K562 (cell line): ENCODE data around the gene MMD2. TPM values are rescaled to one million over a fixed set of nuclear protein-coding genes. Genes with fewer than 3 reads are reported as not detected.

ENCODE experiments used
- ATAC-seq: fragments of 200-7000 bp; cut with Tn5 transposase; 3 replicates; pipeline ENCODE4 v1.9.1; 2020; ENCODE audit warnings: moderate library complexity
- BruUV-seq: library from RNA; stranded (reverse); fragments of 400-500 nt; replicated peaks from 2 replicates; lab custom pipeline; 2021; lab: Mats Ljungman, UMichigan
- CTCF ChIA-PET: fragments of 300-600 bp; formaldehyde crosslinking; extraction: SDS; loops from one replicate; lab custom pipeline; 2021; ENCODE audit warnings: low intra/inter-chr PET ratio; lab: Yijun Ruan, JAX
- POLR2A ChIA-PET: fragments of 300-600, 350-650 bp; sonication (Branson Sonifier 250); formaldehyde crosslinking; extraction: SDS; loops from one replicate; lab custom pipeline; 2021; ENCODE audit warnings: antibody characterized with exemption, inconsistent platforms; lab: Yijun Ruan, JAX
- DNase-seq, 4 experiments: peaks; one replicate each; pipeline versions ENCODE4 v3.0.0 to v3.0.0-alpha.2; 2011 to 2018; ENCODE audit warnings: low spot score in 3 of 4, mixed read lengths in 3 of 4; ENCODE audit errors: extremely low read depth in 1 of 4
- FAIRE-seq: peaks from 2 replicates; lab custom pipeline; 2011; peaks lifted over from hg19 to GRCh38; lab: Jason Lieb, UNC
- H2AFZ ChIP-seq: 2 replicates; pipeline ENCODE4 v1.6.0; 2011; ENCODE audit warnings: low read depth, low read length, control low read depth, inconsistent platforms
- H3K27ac ChIP-seq: fragments of 200-600 bp; 3 replicates; pipeline ENCODE4 v1.8.0; 2011; ENCODE audit warnings: low read depth, mild to moderate bottlenecking, control low read depth, inconsistent platforms, low read length, moderate library complexity, mixed read lengths; ENCODE audit errors: extremely low read depth
- H3K27me3 ChIP-seq, 2 experiments: fragments of 300-600 bp in 1 of 2; 2 replicates in 1 of 2; 3 replicates in 1 of 2; pipeline versions ENCODE4 v1.6.0 to v1.8.0; 2011; ENCODE audit warnings: inconsistent platforms in 2 of 2, low read length in 2 of 2, mild to moderate bottlenecking in 1 of 2, mixed read lengths in 1 of 2, moderate library complexity in 1 of 2; ENCODE audit not compliant: control insufficient read depth in 2 of 2, insufficient read depth in 2 of 2
- H3K36me3 ChIP-seq: fragments of 300-600 bp; 3 replicates; pipeline ENCODE4 v1.8.0; 2011; ENCODE audit warnings: mild to moderate bottlenecking, low read length, inconsistent platforms; ENCODE audit not compliant: control insufficient read depth, insufficient read depth
- H3K4me1 ChIP-seq, 2 experiments: fragments of 200-600 bp in 1 of 2; replicated peaks in 1 of 2; 2 replicates in 1 of 2; 3 replicates in 1 of 2; pipeline versions ENCODE4 v1.5.1 to v1.8.0; 2011; ENCODE audit warnings: inconsistent platforms in 2 of 2, low read length in 2 of 2, mild to moderate bottlenecking in 1 of 2, mixed read lengths in 1 of 2, moderate library complexity in 1 of 2; ENCODE audit not compliant: control insufficient read depth in 2 of 2, insufficient read depth in 2 of 2
- H3K4me2 ChIP-seq: 2 replicates; pipeline ENCODE4 v1.6.1; 2011; ENCODE audit warnings: low read length, control low read depth, inconsistent platforms, mixed read lengths; ENCODE audit not compliant: insufficient read depth
- H3K4me3 ChIP-seq: fragments of 200-600 bp; sonication (generic), shearing (Covaris generic); 2 replicates; pipeline ENCODE4 v1.5.1; 2016; ENCODE audit warnings: control low read depth, inconsistent platforms
- H3K79me2 ChIP-seq: fragments of 200-600 bp; 3 replicates; pipeline ENCODE4 v1.8.0; 2011; ENCODE audit warnings: low read length, inconsistent platforms; ENCODE audit not compliant: control insufficient read depth, insufficient read depth
- H3K9ac ChIP-seq, 2 experiments: 2 replicates each; pipeline versions ENCODE4 v1.6.0 to v1.6.1; 2011; ENCODE audit warnings: low read depth in 2 of 2, low read length in 2 of 2, control low read depth in 1 of 2, inconsistent platforms in 1 of 2, mild to moderate bottlenecking in 1 of 2, mixed read lengths in 1 of 2; ENCODE audit not compliant: insufficient read depth in 1 of 2
- H3K9me1 ChIP-seq: one replicate; pipeline ENCODE4 v1.6.0; 2011; ENCODE audit warnings: inconsistent platforms, mild to moderate bottlenecking, low read length, moderate library complexity; ENCODE audit not compliant: control insufficient read depth, insufficient read depth
- H3K9me3 ChIP-seq: replicated peaks from 2 replicates; pipeline ENCODE4 v1.5.1; 2011; ENCODE audit warnings: low read depth, low read length, inconsistent platforms; ENCODE audit not compliant: control insufficient read depth, insufficient read depth
- H4K20me1 ChIP-seq: replicated peaks from 2 replicates; pipeline ENCODE4 v1.6.1; 2011; ENCODE audit warnings: low read length, inconsistent platforms, mixed read lengths; ENCODE audit not compliant: control insufficient read depth, insufficient read depth
- BCLAF1 ChIP-seq, 2 experiments: fragments of 450-650 bp in 1 of 2; IDR thresholded peaks; 2 replicates each; pipeline ENCODE4 v1.6.1; 2011 to 2017; ENCODE audit warnings: low read depth in 2 of 2, antibody characterized with exemption in 1 of 2, borderline replicate concordance in 1 of 2, low read length in 1 of 2, mild to moderate bottlenecking in 1 of 2, mixed read lengths in 1 of 2; ENCODE audit not compliant: control insufficient read depth in 1 of 2
- MYNN ChIP-seq, 2 experiments: sonication (generic); formaldehyde crosslinking in 1 of 2; IDR thresholded peaks; 2 replicates each; pipeline versions ENCODE4 v1.5.0 to v1.6.1; 2016 to 2020; ENCODE audit warnings: antibody characterized with exemption in 1 of 2, missing genetic modification reagents in 1 of 2
- NELFE ChIP-seq: IDR thresholded peaks from 2 replicates; pipeline ENCODE4 v1.6.1; 2011; ENCODE audit warnings: mild to moderate bottlenecking; ENCODE audit not compliant: insufficient read depth, insufficient read length
- ZFP1 ChIP-seq: fragments of 450-650 bp; formaldehyde crosslinking; IDR thresholded peaks from 2 replicates; pipeline ENCODE4 v1.4.0; 2020; ENCODE audit warnings: mild to moderate bottlenecking, mixed read lengths
- ZNF124 ChIP-seq: sonication (generic); formaldehyde crosslinking; IDR thresholded peaks from 2 replicates; pipeline ENCODE4 v1.8.1; 2022; ENCODE audit warnings: missing genetic modification reagents
- WGBS: fragments of 100-300 bp; shearing (Covaris generic); methylation state at CpG from one replicate; pipeline ENCODE4 v1.1.6; 2016; ENCODE audit warnings: low coverage, mixed read lengths; ENCODE audit not compliant: insufficient coverage; ENCODE audit errors: missing lambda C conversion rate; 5-methylcytosine and 5-hydroxymethylcytosine counted together
- in situ Hi-C: fragments of 300-500 bp; cut with MboI; formaldehyde crosslinking; loops from 4 replicates; pipeline ENCODE4 v1.15.0; 2018; ENCODE audit warnings: inconsistent platforms, mixed read lengths
- intact Hi-C: fragments of 100-400 bp; cut with micrococcal nuclease; formaldehyde crosslinking; loops from 2 replicates; pipeline ENCODE4 v1.14.2; 2022
- polyA plus RNA-seq, 8 experiments: library from polyadenylated mRNA; depleted of rRNA in 4 of 8; stranded (reverse) in 5 of 8; unstranded in 3 of 8; fragments of >200 nt; fragmentation: Nextera tagmentation in 2 of 8; fragmentation: Illumina TruSeq in 1 of 8; extraction: Ambion mirVana in 2 of 8; extraction: Trizol in 1 of 8; gene quantifications; 2 replicates each; pipeline versions ENCODE4 v1.2.1 to v1.2.3, GENCODE V29; 2011 to 2014; ENCODE audit warnings: inconsistent platforms in 1 of 8, missing spikeins in 1 of 8
- total RNA-seq, 7 experiments: library from RNA; depleted of rRNA in 6 of 7; stranded (reverse); fragments of >200 nt in 6 of 7; fragmentation: Illumina TruSeq in 2 of 7; extraction: Trizol in 2 of 7; gene quantifications; 2 replicates each; pipeline versions ENCODE4 v1.2.1 to v1.2.3, GENCODE V29; 2011 to 2021; ENCODE audit warnings: low replicate concordance in 1 of 7
- TF ChIP-seq, protein P1 (sequence below): sonication (generic); formaldehyde crosslinking; IDR thresholded peaks from 2 replicates; pipeline ENCODE4 v1.8.0; 2023; ENCODE audit warnings: mild to moderate bottlenecking, missing genetic modification reagents
- TF ChIP-seq, protein P2 (sequence below): fragments of 450-650 bp; IDR thresholded peaks from 2 replicates; pipeline ENCODE4 v1.6.1; 2016; ENCODE audit warnings: borderline replicate concordance

Gene MMD2
- total and polyA plus RNA-seq, 9 of the 15 experiments (the other 6 are each of a cell fraction or from before 2014, with no cell fraction given) = not detected

DNA sequence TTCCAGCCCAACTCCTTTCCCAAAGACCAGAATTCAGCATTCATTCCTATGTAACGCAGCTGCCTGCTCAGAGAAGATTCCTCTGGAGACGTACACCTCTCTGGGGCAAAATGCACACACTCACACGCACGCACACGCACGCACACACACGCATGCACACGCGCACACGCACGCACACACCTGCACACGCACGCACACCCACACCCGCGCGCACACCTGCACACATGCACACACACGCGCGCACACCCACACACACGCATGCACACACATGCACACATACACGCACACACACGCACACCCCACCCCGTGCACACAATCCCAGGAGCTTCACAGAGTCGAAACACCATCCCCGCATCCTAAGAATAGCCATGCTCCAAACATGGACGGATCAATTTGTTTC lies 13.0 kb downstream of the MMD2 start:
- TF ChIP-seq, protein P1, sequence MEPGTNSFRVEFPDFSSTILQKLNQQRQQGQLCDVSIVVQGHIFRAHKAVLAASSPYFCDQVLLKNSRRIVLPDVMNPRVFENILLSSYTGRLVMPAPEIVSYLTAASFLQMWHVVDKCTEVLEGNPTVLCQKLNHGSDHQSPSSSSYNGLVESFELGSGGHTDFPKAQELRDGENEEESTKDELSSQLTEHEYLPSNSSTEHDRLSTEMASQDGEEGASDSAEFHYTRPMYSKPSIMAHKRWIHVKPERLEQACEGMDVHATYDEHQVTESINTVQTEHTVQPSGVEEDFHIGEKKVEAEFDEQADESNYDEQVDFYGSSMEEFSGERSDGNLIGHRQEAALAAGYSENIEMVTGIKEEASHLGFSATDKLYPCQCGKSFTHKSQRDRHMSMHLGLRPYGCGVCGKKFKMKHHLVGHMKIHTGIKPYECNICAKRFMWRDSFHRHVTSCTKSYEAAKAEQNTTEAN = peak; percentile 99
- TF ChIP-seq NELFE (no peak), MYNN (IDR thresholded peaks at IDR 0.05) (peak; percentile 76; the same call in 1 of the 2 replicates), MYNN (CRISPR knock-in tag; IDR thresholded peaks at IDR 0.05) (no peak)
- H3K79me2 ChIP-seq = no peaks in the 10 kb centered on the region
- in situ Hi-C loops = no loop called here
- no peaks in the 10 kb centered on the region for H3K9me1 ChIP-seq
- H3K9ac ChIP-seq = no peak overlapping the region
- ATAC-seq (no peak), DNase-seq (no peak), FAIRE-seq (no peak)
- H3K4me3 ChIP-seq = no peak overlapping the region
- no peak overlapping the region for H3K4me2 ChIP-seq
- H2AFZ ChIP-seq = no peak overlapping the region
- ChIA-PET POLR2A (interaction anchor here (0.6 kb wide), 1 partner anchor 15 kb away, joined by 3 read pairs; no protein-coding TSS in a partner anchor), CTCF (no interaction called here)
- WGBS = 43% methylated on average over 24 of the region's 26 CpGs
- no peaks in the 10 kb centered on the region for H4K20me1 ChIP-seq
- no peaks in the 10 kb centered on the region for H3K4me1 ChIP-seq
- intact Hi-C loops = no loop called here
- H3K36me3 ChIP-seq = no peaks in the 10 kb centered on the region
- BruUV-seq = no TSS peak
- no peaks in the 10 kb centered on the region for H3K9me3 ChIP-seq
- H3K27me3 ChIP-seq = peaks cover 11 to 50% of the 10 kb centered on the region in 2 experiments; a peak in 4 of 5 replicates
- no peak overlapping the region for H3K27ac ChIP-seq

DNA sequence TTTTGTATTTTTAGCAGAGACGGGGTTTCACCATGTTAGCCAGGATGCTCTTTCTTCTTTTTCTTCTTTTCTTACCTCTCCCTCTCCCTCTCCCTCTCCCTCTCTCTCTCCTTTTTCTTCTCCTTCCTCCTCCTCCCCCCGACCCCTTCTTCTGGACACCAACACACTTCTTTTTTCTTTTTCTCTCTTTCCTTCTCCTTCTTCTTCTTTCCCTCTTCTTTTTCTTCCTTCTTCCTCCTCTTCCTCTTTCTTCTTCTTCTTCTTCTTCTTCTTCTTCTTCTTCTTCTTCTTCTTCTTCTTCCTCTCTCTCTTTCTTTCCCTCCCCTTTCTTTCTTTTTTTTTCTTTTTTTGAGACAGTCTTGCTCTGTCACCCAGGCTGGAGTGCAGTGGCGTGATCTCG lies 14.0 kb downstream of the MMD2 start:
- FAIRE-seq (no peak), ATAC-seq (no peak), DNase-seq (no peak)
- H3K4me2 ChIP-seq = no peak overlapping the region
- H3K27ac ChIP-seq = no peak overlapping the region
- 9% methylated on average over 1 of the region's 4 CpGs for WGBS
- no peak overlapping the region for H3K9ac ChIP-seq
- no peaks in the 10 kb centered on the region for H3K9me1 ChIP-seq
- H3K27me3 ChIP-seq = peaks cover 17 to 56% of the 10 kb centered on the region in 2 experiments; a peak in 4 of 5 replicates
- H3K4me1 ChIP-seq = peaks cover 0 to 4% of the 10 kb centered on the region in 2 experiments; a peak in 1 of 5 replicates
- BruUV-seq = no TSS peak
- no peaks in the 10 kb centered on the region for H3K9me3 ChIP-seq
- H3K79me2 ChIP-seq = no peaks in the 10 kb centered on the region
- CTCF ChIA-PET = no interaction called here
- no peaks in the 10 kb centered on the region for H3K36me3 ChIP-seq
- in situ Hi-C loops = no loop called here
- no peak overlapping the region for H2AFZ ChIP-seq
- POLR2A ChIA-PET = no interaction called here
- H4K20me1 ChIP-seq = no peaks in the 10 kb centered on the region
- intact Hi-C loops = no loop called here
- no peak overlapping the region for H3K4me3 ChIP-seq
- no peak for TF ChIP-seq ZFP1 (CRISPR knock-in tag)
- TF ChIP-seq, protein P2, sequence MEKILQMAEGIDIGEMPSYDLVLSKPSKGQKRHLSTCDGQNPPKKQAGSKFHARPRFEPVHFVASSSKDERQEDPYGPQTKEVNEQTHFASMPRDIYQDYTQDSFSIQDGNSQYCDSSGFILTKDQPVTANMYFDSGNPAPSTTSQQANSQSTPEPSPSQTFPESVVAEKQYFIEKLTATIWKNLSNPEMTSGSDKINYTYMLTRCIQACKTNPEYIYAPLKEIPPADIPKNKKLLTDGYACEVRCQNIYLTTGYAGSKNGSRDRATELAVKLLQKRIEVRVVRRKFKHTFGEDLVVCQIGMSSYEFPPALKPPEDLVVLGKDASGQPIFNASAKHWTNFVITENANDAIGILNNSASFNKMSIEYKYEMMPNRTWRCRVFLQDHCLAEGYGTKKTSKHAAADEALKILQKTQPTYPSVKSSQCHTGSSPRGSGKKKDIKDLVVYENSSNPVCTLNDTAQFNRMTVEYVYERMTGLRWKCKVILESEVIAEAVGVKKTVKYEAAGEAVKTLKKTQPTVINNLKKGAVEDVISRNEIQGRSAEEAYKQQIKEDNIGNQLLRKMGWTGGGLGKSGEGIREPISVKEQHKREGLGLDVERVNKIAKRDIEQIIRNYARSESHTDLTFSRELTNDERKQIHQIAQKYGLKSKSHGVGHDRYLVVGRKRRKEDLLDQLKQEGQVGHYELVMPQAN = peak; percentile 26; the same call in 1 of the 2 replicates
- TF ChIP-seq BCLAF1 (IDR thresholded peaks at IDR 0.05; ENCODE audit: borderline replicate concordance in 1 of 2, control insufficient read depth in 1 of 2, low read depth in 2 of 2, low read length in 1 of 2) = 0 out of 4 replicates have a peak, but pooled peaks of 1 of the 2 experiments have one; percentile 17
- no peak for TF ChIP-seq ZNF124 (CRISPR knock-in tag)
